GM19025 (cell line): ENCODE data around the gene C19orf25.
"Not testable (repeated sequence)": the region's sequence is repeated elsewhere in the genome, so short reads cannot be mapped to it uniquely, and the experiment has no call there.

Source experiments
- ATAC-seq: cut with Tn5 transposase; IDR thresholded peaks from one replicate; pipeline ENCODE4 v1.9.1; 2021; ENCODE audit warnings: mild to moderate bottlenecking, low read depth, moderate library complexity; ENCODE audit not compliant: unreplicated experiment

The C19orf25 gene

DNA sequence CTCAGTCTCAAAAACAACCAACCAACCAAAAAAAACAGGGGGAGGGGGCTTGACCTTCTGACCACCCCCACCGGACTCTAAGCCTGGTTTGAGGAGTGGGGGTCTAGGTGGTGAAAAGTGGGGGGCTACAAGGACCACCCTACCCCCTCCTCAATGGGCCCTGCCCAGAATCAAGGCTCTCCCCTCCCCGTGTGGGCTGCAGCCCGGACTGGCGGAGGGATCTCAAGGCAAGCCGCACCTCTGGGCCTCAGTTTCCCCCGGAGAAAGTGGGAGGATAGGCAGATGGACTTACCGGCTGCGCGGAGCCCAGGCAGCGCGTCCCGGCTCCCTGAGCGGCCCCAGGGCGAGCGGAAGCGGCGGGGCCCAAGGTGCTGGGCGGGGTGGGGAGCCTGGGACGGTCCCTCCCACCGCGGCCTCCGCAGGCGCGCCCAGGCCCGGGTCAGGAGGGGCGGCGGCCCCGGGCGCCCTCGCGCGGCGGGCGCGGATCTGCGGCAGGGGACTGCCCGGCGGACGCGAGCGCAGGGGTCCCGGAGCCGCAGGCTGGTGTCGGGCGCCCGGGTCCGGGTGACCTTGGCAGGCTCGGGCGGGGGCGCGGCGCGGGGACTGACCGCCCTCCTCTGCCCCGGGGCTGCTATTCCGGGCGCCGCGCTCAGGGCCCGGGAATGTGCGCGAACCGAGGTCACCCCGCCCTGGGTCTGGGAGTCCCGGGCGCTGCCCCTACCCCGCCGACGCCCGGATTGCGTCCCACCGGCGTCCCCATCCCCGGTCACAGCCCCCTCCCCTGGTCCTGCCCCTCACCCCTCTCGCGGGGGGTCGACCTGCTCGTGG lies 33.9 kb upstream of the C19orf25 start, which contains the start of gene ADAMTSL5:
TSS of gene ADAMTSL5 (minus strand) at position 349 of the 828 bp plus-strand sequence. CDS start 2,076 bp downstream, outside the sequence.
- no peak for ATAC-seq

DNA sequence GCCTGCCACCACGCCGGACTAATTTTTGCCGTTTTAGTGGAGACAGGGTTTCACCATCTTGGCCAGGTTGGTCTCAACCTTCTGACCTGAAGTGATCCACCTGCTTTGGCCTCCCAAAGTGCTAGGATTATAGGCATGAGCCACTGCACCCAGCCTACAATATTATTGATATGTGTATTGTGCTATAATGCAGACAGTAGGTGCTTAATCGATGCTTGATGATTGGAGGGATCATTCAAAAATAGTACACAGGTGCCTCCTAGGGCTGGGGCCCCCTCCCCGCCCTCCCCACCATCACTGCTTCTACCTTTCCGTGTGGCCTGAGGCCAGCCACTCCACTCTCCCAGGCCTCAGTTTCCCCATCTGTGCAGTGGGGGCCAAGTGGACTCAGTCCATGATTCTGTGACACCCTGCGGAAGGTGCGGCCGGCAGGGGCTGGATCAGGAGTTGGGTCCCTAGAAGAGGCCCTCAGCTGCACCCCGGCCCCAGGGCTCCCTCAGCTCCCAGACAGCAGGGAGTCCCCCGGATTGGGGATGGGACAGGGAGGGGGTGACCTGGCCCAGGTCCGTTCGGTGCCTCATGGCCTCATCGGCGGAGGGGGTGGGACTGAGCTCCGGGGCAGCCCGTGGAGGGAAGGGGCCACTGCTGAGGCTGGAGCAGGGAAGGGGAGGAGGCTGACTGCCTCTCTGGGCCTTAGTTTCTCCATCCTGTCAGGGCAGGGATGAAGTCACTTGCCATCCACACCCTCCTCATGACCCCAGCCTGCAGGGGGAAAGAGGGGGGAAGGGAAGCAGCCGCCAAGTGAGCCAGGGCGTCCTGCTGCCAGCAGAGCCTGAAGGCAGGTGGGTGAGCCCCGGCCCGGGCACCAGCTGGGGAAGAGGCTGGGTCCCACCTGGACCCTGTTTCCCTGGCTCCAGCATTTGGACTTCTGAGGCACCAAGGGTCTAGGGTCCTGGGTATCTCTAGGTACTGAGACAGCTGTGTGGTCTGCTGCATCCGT lies 32.6 kb upstream of the C19orf25 start:
- no peak for ATAC-seq

DNA sequence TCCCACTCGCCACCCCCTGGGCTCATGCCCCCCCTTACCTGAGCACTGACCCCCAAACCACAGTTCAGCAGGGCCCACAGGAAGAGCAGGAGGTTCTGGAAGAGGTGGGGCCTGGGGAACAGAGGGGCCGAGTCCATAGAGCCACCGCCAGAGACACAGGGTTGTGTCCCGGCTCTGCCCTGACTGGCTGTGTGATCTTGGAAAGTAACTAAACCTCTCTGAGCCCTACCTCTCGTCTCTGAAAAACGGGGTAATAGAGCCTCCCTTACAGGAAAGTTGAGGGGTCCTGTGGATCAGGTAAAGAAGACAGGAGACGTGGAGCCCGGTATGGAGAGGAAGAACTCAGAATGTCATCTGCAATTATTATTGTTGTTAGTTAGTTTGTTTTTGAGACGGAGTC lies 31.8 kb upstream of the C19orf25 start:
- no peak for ATAC-seq

DNA sequence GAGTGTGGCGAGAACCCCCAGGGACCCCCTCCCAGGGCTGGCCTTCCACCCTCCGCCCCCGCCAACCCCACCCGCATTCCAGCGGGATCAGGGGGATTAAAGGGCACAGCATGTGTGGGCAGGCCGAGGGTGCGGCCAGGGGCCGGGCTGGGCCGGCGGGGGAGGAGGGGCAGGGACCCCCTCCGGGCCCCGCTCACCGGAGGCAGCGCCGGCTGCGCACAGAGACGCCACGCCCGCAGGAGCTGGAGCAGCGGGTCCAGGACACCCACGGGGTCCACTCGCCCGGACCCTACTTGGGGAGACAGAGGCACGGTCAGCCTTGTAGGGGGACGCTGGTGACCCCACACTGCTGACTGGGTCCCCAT lies 31.4 kb upstream of the C19orf25 start:
- ATAC-seq, result no peak

DNA sequence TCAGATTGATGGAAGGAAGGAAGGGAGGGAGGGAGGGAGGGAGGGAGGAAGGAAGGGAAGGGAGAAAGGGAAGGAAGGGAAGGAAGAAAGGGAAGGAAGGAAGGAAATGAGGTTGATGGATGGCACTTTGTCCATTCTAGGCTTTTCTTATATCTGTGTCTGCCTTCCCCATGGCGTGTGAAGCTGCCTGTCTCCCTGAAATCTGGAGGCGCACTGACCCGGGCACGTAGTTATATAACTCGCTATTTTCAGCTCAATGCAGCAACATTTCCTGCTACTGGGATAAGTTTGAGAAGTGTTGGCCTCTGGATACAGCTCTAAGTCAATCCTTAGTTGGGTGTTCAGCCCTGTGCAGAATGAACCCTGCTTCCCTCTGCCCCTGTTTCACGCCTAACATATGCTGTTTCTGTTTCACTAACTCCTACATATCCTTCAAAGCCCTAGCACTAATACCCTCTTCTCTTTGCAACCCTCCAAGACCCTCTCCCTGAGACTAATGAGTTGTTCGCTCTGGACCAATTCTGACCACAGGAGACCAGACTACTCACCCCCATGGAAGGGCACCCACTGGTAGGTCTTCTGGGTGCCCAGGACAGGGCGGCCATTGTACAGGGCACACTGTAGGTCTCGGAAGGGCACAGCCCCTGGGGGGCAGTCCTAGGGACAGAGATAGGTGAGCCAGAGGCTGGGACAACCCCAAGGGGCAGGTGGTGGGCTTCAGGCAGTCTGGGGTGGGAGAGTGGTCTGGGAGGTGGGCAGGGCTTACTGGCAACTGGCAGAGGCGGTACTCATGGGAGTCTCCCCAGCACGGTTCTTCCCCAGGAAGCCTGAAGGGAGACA lies 30.8 kb upstream of the C19orf25 start:
- ATAC-seq, result no peak

DNA sequence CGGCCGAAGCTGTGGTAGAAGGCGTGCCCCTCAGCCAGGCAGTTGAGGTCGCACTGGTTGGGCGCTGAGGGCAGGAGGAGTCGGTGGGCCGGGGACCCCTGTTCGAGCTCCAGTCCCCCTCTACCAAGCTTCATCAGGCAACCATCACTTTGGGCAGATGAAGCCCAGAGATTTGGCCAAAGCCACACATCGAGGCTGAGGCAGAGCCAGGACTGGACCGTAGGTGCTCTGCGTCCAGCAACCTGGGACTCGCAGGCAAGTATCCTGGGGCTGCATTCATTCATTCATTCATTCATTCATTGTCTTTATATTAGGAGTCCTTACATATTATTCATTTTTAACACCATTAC lies 29.5 kb upstream of the C19orf25 start:
- no peak for ATAC-seq

DNA sequence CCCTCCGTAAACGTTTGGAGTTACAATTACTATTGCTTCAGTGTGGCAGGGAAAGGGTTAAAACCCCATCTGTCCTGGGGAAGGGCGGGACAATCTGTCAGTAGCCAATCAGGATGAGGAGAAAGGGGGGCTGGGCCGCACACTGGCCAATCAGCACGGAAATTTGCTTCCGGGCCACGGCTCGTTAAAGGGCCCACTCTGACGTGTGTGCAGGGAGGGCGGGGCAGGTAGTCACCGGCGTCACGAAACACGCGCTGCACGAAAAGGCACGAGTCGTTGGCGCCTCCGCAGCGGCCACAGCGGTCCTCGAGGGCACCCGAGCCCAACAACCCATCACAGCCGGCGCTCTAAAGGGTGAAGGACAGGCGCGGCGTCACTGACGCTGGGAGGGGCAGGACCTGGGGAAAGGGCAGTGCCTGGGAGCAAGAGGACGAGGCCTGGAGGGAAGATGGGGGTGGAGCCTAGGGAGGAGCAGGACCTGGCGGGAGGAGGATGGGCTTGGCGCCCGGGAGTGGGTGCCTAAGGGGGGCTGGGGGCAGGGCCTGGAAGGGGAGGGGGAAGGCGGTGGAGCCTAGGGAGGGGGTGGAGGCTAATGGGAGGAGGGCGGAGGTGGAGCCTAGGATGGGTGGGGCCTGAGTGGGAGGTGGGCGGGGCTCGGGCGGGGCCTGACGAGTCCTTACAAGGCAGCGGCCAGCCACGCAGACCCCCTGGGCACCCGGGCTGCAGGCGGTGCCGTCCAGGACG lies 28.9 kb upstream of the C19orf25 start:
- no peak for ATAC-seq

DNA sequence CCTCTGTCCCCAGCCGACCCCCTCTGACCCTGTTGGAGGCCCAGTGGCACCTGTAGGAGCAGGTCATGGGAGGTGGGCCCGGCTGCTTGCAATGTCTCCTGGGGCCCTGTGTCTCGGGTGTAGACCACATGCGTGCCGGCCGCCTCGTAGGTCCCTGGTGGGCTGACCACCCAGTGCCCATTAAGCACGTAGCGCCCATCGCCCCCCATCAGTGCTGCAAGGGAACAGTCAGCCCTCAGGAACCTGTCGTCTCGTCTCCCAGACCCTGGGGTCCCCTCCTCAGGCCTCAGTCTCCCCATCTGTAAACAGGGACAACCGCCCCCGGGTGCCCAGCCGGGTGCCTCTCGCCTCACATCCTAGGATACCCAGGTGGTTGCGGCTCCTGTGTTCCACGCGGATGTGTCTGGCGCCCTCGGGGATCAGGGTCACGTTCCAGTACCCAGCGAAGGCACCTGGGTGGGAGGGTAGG lies 28.2 kb upstream of the C19orf25 start:
- no peak for ATAC-seq

DNA sequence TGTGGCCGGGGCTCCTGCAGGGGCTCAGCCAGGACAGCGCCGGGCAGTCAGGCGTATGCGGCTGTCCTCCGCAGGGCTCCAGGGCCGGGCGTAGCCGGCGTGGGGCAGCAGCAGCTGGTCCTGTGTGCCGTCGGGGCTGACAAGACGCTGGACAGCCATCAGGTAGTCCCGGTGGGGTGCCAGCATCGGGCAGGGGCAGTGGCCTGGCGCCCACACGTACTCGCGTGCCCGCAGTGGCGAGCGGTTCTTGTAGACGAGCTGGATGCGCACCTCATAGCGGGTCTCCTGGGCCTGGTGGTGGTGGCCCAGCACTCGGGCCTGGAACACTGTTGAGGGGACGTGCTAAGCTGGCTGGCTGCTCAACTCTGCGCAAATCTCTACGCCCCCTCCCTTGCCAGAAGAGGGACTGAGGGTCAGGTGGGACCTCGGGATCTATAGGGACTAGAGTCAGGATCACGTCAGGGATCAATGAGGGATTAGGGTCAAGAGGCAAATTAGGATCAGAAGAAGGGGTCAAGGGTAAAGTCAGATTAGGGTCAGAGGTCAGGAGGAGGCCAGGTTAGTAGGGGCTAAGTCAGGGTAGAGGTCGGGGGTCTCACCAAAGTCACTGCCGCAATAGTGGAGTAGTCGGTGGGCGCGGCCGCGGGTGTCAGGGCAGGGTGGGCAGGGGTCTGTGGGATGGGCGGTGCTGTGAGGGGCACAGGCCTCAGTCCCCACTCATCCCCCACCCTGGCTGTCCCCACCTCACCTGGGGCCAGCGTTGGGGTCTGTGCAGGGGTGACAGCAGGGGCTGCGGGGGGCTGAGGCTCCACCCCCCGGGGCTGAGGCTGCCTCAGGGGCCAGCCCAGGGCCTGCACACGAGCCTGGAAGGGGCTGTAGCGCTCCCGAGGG lies 27.2 kb upstream of the C19orf25 start:
- ATAC-seq, result no peak

DNA sequence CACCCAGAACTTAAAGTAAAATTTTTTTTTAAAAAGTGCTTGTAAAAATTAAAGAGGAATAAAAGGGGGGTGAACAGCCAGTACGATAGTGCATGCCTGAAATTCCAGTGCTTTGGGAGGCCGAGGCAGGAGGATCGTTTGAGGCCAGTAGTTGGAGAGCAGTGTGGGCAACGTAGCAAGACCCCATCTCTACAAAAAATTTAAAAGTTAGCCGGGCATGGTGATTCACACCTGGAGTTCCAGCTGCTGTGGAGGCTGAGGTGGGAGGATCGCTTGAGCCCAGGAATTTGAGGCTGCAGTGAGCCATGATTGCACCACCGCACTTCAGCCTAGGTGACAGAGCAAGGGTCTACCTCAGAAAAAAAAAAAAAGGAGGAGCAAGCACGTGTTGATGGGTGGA lies 26.0 kb upstream of the C19orf25 start:
- no peak for ATAC-seq

DNA sequence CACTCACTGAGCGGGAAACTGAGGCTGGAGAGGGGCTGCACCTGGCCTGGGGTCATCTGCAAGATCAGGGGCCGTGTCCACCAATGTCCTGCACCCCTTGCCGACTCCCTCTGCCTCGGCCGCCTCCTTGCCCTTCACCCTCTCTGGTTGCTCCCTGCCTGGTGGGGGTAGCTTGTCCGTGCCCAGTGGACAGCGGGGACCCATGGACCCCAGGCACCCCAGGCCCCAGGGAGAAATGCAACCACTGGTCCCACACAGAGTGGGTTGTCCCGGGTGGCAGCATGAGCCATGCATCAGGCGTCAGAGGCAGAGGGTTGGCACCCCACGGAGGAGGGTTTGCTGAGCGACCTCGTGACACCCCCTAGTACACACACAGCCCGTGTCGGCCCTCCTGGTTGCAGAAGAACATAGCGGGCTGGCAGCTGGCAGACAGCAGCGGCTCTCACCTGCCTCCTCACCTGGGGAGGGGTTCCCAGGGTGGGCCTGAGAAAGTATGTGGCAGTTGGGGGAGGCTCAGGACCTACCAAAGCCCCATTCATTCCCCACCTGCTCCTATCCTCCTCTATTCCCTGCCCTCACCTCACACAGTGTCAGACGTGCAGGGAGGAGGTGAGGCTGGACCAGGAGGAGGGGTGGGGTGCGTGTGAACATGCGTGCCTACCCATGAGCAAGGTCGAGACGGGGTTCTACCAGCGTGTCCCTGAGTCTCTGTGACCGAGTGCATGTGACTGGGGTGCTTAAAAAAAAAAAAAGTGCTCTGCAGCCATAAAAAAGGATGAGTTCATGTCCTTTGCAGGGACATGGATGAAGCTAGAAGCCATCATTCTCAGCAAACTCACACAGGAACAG lies 25.1 kb upstream of the C19orf25 start:
- ATAC-seq, result no peak

DNA sequence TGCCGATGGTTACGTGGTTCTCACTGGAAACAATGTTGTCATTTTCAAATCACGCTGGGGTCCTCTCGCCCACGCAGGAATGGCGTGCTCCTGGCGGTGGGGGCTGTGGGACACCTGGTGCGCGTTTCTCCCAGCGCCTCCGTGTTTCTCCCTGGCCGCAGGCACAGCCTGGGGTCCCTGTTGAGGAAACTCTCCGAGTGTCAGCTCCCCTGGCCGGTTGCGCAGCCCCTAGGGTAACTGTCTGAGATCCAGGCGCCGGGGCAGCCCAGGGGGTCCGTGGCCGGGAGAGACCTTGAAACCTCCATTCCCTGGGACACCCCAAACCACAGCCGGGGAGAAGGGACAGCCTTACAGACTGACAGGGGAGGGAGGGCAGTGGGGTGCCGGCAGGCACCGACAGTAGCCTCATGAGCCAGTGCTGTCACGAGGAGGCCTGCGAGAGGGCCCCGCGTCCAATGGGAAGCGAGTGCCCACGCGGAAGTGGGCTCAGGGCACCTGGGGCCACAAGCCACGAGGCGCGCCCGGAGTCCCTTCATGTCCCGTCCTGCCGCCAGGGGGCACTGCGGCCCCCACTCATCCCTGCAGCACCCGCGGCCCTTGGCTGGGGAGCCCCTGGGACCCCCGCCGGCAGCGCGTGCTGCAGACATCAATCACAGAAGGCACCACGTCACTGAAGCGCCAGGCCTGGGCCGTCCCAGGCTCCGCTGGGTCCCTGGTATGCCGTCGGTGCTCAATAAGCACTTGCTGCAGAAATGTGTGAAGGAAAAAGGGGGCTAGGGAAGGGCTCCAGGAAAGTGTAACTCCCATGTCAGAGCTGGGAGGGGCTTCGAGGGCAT lies 24.3 kb upstream of the C19orf25 start:
- no peak for ATAC-seq

DNA sequence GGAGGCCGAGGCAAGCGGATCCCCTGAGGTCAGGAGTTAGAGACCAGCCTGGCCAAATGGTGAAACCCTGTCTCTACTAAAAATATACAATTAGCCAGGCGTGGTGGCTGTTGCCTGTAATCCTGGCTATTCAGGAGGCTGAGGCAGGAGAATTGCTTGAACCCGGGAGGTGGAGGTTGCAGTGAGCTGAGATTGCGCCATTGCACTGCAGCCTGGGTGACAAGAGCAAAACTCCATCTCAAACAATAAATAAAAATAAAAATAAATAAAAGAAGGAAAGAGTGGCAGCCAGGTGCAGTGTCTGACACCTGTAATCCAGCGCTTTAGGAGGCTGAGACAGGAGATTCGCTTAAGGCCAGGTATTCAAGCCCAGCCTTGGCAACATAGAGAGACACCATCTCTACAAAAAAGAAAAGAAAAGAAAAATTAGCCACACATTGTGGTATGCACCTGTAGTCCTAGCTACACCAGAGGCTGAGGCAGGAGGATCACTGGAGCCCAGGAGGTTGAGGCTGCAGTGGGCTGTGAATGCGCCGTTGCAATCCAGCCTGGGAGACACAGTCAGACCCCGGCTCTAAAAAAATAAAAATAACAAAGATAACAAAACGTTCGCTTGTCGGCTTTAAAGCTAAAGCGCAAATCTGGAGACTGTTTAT lies 23.5 kb upstream of the C19orf25 start:
- no peak for ATAC-seq

DNA sequence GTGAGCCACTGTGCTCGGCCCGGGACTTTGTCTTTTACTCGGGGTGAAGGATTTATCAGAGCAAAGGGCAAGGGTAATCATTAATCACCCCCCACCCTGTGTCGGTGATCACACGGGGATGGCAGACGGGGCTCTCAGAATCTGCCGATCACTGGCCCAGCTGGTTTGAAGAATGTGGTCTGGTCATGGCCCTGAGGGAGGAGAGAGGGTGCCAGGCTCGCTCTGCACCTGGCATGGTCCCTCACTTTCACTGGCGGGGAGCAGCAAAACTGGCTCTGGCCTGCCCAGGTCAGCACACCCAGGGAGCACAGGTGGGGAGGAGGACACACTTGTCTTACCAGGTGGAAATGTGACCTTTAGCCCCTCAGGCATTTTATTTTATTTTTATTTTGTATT lies 22.2 kb upstream of the C19orf25 start:
- ATAC-seq, result no peak

DNA sequence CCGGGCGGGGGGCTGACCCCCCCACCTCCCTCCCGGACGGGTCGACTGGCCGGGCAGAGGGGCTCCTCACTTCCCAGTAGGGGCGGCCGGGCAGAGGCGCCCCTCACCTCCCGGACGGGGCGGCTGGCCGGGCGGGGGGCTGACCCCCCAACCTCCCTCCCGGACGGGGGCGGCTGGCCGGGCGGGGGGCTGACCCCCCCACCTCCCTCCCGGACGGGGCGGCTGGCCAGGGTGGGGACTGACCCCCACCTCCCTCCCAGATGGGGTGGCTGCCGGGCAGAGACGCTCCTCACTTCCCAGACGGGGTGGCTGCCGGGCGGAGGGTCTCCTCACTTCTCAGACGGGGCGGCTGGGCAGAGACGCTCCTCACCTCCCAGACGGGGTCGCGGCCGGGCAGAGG lies 20.2 kb upstream of the C19orf25 start:
- not testable (repeated sequence) for ATAC-seq

DNA sequence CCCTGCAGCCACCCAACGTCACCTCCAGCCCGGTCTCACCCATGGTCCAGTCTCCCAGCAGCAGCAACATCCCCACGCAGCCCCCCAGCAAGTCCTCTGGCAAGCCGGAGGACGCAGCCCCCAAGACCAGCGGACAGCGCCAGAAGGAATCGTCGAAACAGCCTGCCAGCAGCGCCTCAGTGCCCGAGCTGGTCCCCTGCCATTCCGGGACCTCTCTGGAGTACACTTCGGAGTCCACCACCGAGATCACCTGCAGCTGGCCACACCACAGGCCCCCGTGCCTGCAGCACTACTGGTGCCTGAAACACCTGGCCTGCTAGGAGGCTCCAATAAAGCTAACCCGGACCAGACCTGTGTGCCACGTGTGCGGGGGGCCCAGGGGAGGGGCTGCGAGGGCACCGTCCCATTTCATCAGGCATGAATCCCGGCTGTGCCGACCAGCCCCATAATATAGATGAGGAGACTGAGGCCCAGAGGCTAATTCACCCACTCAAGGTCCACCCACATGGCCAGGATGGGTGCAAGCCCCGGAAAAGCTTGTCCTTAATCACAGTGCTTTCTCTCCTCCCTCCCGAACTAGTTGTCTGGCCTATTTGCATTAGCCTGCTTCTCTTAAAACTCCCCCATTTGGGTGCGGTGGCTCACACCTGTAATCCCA lies 18.7 kb upstream of the C19orf25 start:
- ATAC-seq, result no peak
